Measurements from ENCODE around the gene PPP2R5A.

Gene PPP2R5A

GRCh38 chr1:212367474-212368072 lies 82.4 kb downstream of the PPP2R5A start:
- no peak for ATAC-seq (ENCODE audit: low read depth)
- Histone ChIP-seq H3K9me3 (ENCODE audit: severe bottlenecking) (no peaks in the 10 kb centered on the region), H3K27me3 (ENCODE audit: insufficient read depth, poor library complexity, severe bottlenecking) (no peaks in the 10 kb centered on the region), H3K27ac (ENCODE audit: poor library complexity, severe bottlenecking) (no peak overlapping the region), H3K4me1 (ENCODE audit: insufficient read depth, poor library complexity, severe bottlenecking) (no peaks in the 10 kb centered on the region), H3K4me3 (ENCODE audit: severe bottlenecking) (no peak overlapping the region), H3K36me3 (ENCODE audit: low read depth) (no peaks in the 10 kb centered on the region)
- DNase-seq (ENCODE audit: low spot score), result no peak
- no peak for TF ChIP-seq CTCF (IDR thresholded peaks at IDR 0.05; ENCODE audit: poor library complexity, severe bottlenecking)

- Histone ChIP-seq H3K9me3 (ENCODE audit: severe bottlenecking) (no peaks in the 10 kb centered on the region), H3K4me3 (ENCODE audit: severe bottlenecking) (no peak overlapping the region), H3K27ac (ENCODE audit: poor library complexity, severe bottlenecking) (no peak overlapping the region), H3K27me3 (ENCODE audit: insufficient read depth, poor library complexity, severe bottlenecking) (no peaks in the 10 kb centered on the region), H3K4me1 (ENCODE audit: insufficient read depth, poor library complexity, severe bottlenecking) (no peaks in the 10 kb centered on the region), H3K36me3 (ENCODE audit: low read depth) (no peaks in the 10 kb centered on the region)
- ATAC-seq (ENCODE audit: low read depth) (peak; percentile 72), DNase-seq (ENCODE audit: low spot score) (no peak)
- peak; percentile 66 for TF ChIP-seq CTCF (IDR thresholded peaks at IDR 0.05; ENCODE audit: poor library complexity, severe bottlenecking)
Observed at GRCh38 chr1:212368073-212368484, 82.9 kb downstream of the PPP2R5A start.

GRCh38 chr1:212375986-212376385 lies 90.8 kb downstream of the PPP2R5A start:
- Histone ChIP-seq H3K4me1 (ENCODE audit: insufficient read depth, poor library complexity, severe bottlenecking) (no peaks in the 10 kb centered on the region), H3K27ac (ENCODE audit: poor library complexity, severe bottlenecking) (no peak overlapping the region), H3K9me3 (ENCODE audit: severe bottlenecking) (no peaks in the 10 kb centered on the region), H3K4me3 (ENCODE audit: severe bottlenecking) (no peak overlapping the region), H3K27me3 (ENCODE audit: insufficient read depth, poor library complexity, severe bottlenecking) (no peaks in the 10 kb centered on the region), H3K36me3 (ENCODE audit: low read depth) (no peaks in the 10 kb centered on the region)
- DNase-seq (ENCODE audit: low spot score), result no peak
- TF ChIP-seq CTCF (IDR thresholded peaks at IDR 0.05; ENCODE audit: poor library complexity, severe bottlenecking), result no peak
- ATAC-seq (ENCODE audit: low read depth), result no peak

- DNase-seq (ENCODE audit: low spot score) (no peak), ATAC-seq (ENCODE audit: low read depth) (no peak)
- Histone ChIP-seq H3K4me1 (ENCODE audit: insufficient read depth, poor library complexity, severe bottlenecking) (no peaks in the 10 kb centered on the region), H3K36me3 (ENCODE audit: low read depth) (no peaks in the 10 kb centered on the region), H3K27me3 (ENCODE audit: insufficient read depth, poor library complexity, severe bottlenecking) (no peaks in the 10 kb centered on the region), H3K4me3 (ENCODE audit: severe bottlenecking) (no peak overlapping the region), H3K27ac (ENCODE audit: poor library complexity, severe bottlenecking) (no peak overlapping the region), H3K9me3 (ENCODE audit: severe bottlenecking) (no peaks in the 10 kb centered on the region)
- TF ChIP-seq CTCF (IDR thresholded peaks at IDR 0.05; ENCODE audit: poor library complexity, severe bottlenecking), result no peak
Observed at GRCh38 chr1:212377644-212378043, 92.4 kb downstream of the PPP2R5A start.

GRCh38 chr1:212379366-212379765 lies 94.2 kb downstream of the PPP2R5A start:
- Histone ChIP-seq H3K4me1 (ENCODE audit: insufficient read depth, poor library complexity, severe bottlenecking) (no peaks in the 10 kb centered on the region), H3K9me3 (ENCODE audit: severe bottlenecking) (no peaks in the 10 kb centered on the region), H3K27me3 (ENCODE audit: insufficient read depth, poor library complexity, severe bottlenecking) (no peaks in the 10 kb centered on the region), H3K27ac (ENCODE audit: poor library complexity, severe bottlenecking) (no peak overlapping the region), H3K4me3 (ENCODE audit: severe bottlenecking) (no peak overlapping the region), H3K36me3 (ENCODE audit: low read depth) (no peaks in the 10 kb centered on the region)
- ATAC-seq (ENCODE audit: low read depth) (no peak), DNase-seq (ENCODE audit: low spot score) (no peak)
- no peak for TF ChIP-seq CTCF (IDR thresholded peaks at IDR 0.05; ENCODE audit: poor library complexity, severe bottlenecking)
